GM23338 (cell line): ENCODE measurements around the gene RIPK4. TPM values are rescaled to one million over a fixed set of nuclear protein-coding genes. Genes with fewer than 3 reads are reported as not detected.

Source experiments
- ATAC-seq: fragments of 200-7000 bp; cut with Tn5 transposase; 3 replicates; pipeline ENCODE4 v1.9.1; 2020
- DNase-seq: peaks from one replicate; pipeline ENCODE4 v3.0.0-alpha.2; 2015; ENCODE audit warnings: low spot score
- H2AFZ ChIP-seq: fragments of 200-600 bp; sonication (generic); 2 replicates; pipeline ENCODE4 v1.8.0; 2016; ENCODE audit warnings: antibody characterized with exemption, mild to moderate bottlenecking, moderate library complexity
- H3F3A ChIP-seq: fragments of 200-600 bp; sonication (generic); replicated peaks from 2 replicates; pipeline ENCODE4 v1.8.0; 2017; ENCODE audit warnings: antibody characterized with exemption, mixed run types, low read depth
- H3K27ac ChIP-seq: fragments of 200-600 bp; sonication (generic); 2 replicates; pipeline ENCODE4 v1.6.1; 2016; ENCODE audit warnings: low read depth
- H3K27me3 ChIP-seq: fragments of 200-600 bp; sonication (generic); 2 replicates; pipeline ENCODE4 v1.8.0; 2016; ENCODE audit warnings: mild to moderate bottlenecking, mixed run types, moderate library complexity; ENCODE audit not compliant: insufficient read depth
- H3K36me3 ChIP-seq: fragments of 200-600 bp; sonication (generic); 2 replicates; pipeline ENCODE4 v1.8.0; 2016; ENCODE audit warnings: mild to moderate bottlenecking; ENCODE audit not compliant: insufficient read depth
- H3K4me1 ChIP-seq: fragments of 200-600 bp; sonication (generic); 2 replicates; pipeline ENCODE4 v1.8.0; 2016; ENCODE audit warnings: mild to moderate bottlenecking, moderate library complexity; ENCODE audit not compliant: insufficient read depth
- H3K4me2 ChIP-seq: fragments of 200-600 bp; sonication (generic); 2 replicates; pipeline ENCODE4 v1.7.1; 2017; ENCODE audit warnings: mixed run types
- H3K4me3 ChIP-seq: fragments of 200-600 bp; sonication (generic); 2 replicates; pipeline ENCODE4 v1.6.1; 2016; ENCODE audit warnings: mixed run types
- H3K79me2 ChIP-seq: fragments of 200-600 bp; sonication (generic); replicated peaks from 2 replicates; pipeline ENCODE4 v1.8.0; 2017; ENCODE audit warnings: mild to moderate bottlenecking; ENCODE audit not compliant: insufficient read depth
- H3K9me2 ChIP-seq: fragments of 200-600 bp; sonication (generic); 2 replicates; pipeline ENCODE4 v1.8.0; 2017; ENCODE audit not compliant: insufficient read depth
- H4K20me1 ChIP-seq: fragments of 200-600 bp; sonication (generic); replicated peaks from 2 replicates; pipeline ENCODE4 v1.8.0; 2017; ENCODE audit warnings: mild to moderate bottlenecking; ENCODE audit not compliant: insufficient read depth
- H3K27ac Mint-ChIP-seq: 2 replicates; pipeline ENCODE4 v1.8.0; 2020; ENCODE audit warnings: inconsistent platforms, mild to moderate bottlenecking, moderate library complexity, mixed read lengths
- H3K27me3 Mint-ChIP-seq: 3 replicates; pipeline ENCODE4 v1.8.0; 2022; ENCODE audit warnings: low read depth, mild to moderate bottlenecking, moderate library complexity, mixed read lengths, inconsistent platforms; ENCODE audit not compliant: insufficient read depth, poor library complexity
- H3K36me3 Mint-ChIP-seq: 3 replicates; pipeline ENCODE4 v1.8.0; 2021; ENCODE audit warnings: low read depth, mild to moderate bottlenecking, inconsistent platforms, moderate library complexity, mixed read lengths
- H3K4me1 Mint-ChIP-seq: 3 replicates; pipeline ENCODE4 v1.8.0; 2020; ENCODE audit warnings: mild to moderate bottlenecking, inconsistent platforms, mixed read lengths
- H3K4me3 Mint-ChIP-seq: 3 replicates; pipeline ENCODE4 v1.8.0; 2021; ENCODE audit warnings: moderate library complexity, mild to moderate bottlenecking, inconsistent platforms, mixed read lengths
- H3K9me3 Mint-ChIP-seq: 3 replicates; pipeline ENCODE4 v1.8.0; 2020; ENCODE audit warnings: moderate library complexity, mild to moderate bottlenecking, inconsistent platforms, mixed read lengths
- CREB1 ChIP-seq: fragments of 250-450 bp; sonication (Bioruptor Pico); IDR thresholded peaks from 2 replicates; pipeline ENCODE4 v1.5.0; 2020; ENCODE audit warnings: low read depth, mild to moderate bottlenecking, moderate library complexity
- CTCF ChIP-seq, 2 experiments: fragments of 200-600 bp in 1 of 2; sonication (generic) in 1 of 2; conservative IDR thresholded peaks; 2 replicates each; pipeline versions ENCODE4 v1.5.1 to v1.6.1; 2016 to 2017; ENCODE audit warnings: antibody characterized with exemption in 2 of 2, low read depth in 2 of 2, mild to moderate bottlenecking in 2 of 2, moderate library complexity in 1 of 2
- ETS1 ChIP-seq: IDR thresholded peaks from 2 replicates; pipeline ENCODE4 v1.6.1; 2016; ENCODE audit warnings: antibody characterized with exemption
- EZH2 ChIP-seq: fragments of 200-600 bp; sonication (generic); IDR thresholded peaks from one replicate; pipeline ENCODE4 v1.8.0; 2017; ENCODE audit warnings: antibody characterized with exemption, mild to moderate bottlenecking, low read depth; ENCODE audit not compliant: unreplicated experiment
- EZH2phosphoT487 ChIP-seq: fragments of 200-600 bp; sonication (generic); IDR thresholded peaks from one replicate; pipeline ENCODE4 v1.8.1; 2018; ENCODE audit warnings: antibody characterized with exemption; ENCODE audit not compliant: unreplicated experiment
- JUNB ChIP-seq: IDR thresholded peaks from one replicate; pipeline ENCODE4 v1.6.1; 2016; ENCODE audit warnings: antibody characterized with exemption; ENCODE audit not compliant: unreplicated experiment
- NANOG ChIP-seq: IDR thresholded peaks from 2 replicates; pipeline ENCODE4 v1.6.1; 2016; ENCODE audit warnings: antibody characterized with exemption, borderline replicate concordance
- POLR2AphosphoS5 ChIP-seq: IDR thresholded peaks from 2 replicates; pipeline ENCODE4 v1.6.1; 2016; ENCODE audit warnings: antibody characterized with exemption, low read depth
- REST ChIP-seq: IDR thresholded peaks from one replicate; pipeline ENCODE4 v1.6.1; 2018; ENCODE audit warnings: antibody characterized with exemption; ENCODE audit not compliant: unreplicated experiment
- STAT1 ChIP-seq: IDR thresholded peaks from one replicate; pipeline ENCODE4 v1.6.1; 2016; ENCODE audit warnings: antibody characterized with exemption; ENCODE audit not compliant: unreplicated experiment
- ZNF114 ChIP-seq: fragments of 250-450 bp; sonication (Bioruptor Pico); IDR thresholded peaks from 2 replicates; pipeline ENCODE4 v1.5.0; 2020; ENCODE audit warnings: mild to moderate bottlenecking, moderate library complexity
- ZNF331 ChIP-seq: fragments of 250-450 bp; sonication (Bioruptor Pico); IDR thresholded peaks from 2 replicates; pipeline ENCODE4 v1.5.0; 2020; ENCODE audit warnings: low read depth, mild to moderate bottlenecking, moderate library complexity
- ZNF462 ChIP-seq: fragments of 250-450 bp; sonication (Bioruptor Pico); IDR thresholded peaks from 2 replicates; pipeline ENCODE4 v1.5.0; 2020; ENCODE audit warnings: mild to moderate bottlenecking, moderate library complexity
- long read RNA-seq: library from polyadenylated mRNA; unstranded; transcript quantifications from one replicate; pipeline ENCODE4 v2.0.0, GENCODE V29; 2020; ENCODE audit not compliant: unreplicated experiment
- polyA plus RNA-seq: library from polyadenylated mRNA; unstranded; fragments of >200 nt; fragmentation: Nextera tagmentation; extraction: Ambion mirVana; gene quantifications from 2 replicates; pipeline ENCODE4 v1.2.1, GENCODE V29; 2016
- total RNA-seq: library from RNA; depleted of rRNA; stranded (reverse); fragments of >200 nt; shearing (Covaris generic); gene quantifications from 2 replicates; pipeline ENCODE4 v1.2.3, GENCODE V29; 2014; rRNA removed

The RIPK4 gene
- total RNA-seq, result 9.2 and 9.9 TPM in 2 replicates
- polyA plus RNA-seq, result 2.5 and 2.7 TPM in 2 replicates
- long read RNA-seq, partial matches to known transcripts, result 0 of 1 reads
- long read RNA-seq, other reads (novel, unspliced or antisense), result 1 of 1 reads

GRCh38 chr21:41766883-41767605, at the start of gene RIPK4:
RIPK4 (minus strand) TSS chr21:41767052; CDS start chr21:41767041, 11 bp downstream.
- peaks cover 75% of the 10 kb centered on the region for H3K4me1 Mint-ChIP-seq
- H3K36me3 ChIP-seq, result no peaks in the 10 kb centered on the region; the same call in 1 of the 2 replicates

More at GRCh38 chr21:41766883-41767605, at the start of gene RIPK4:
- peaks cover 17% of the 10 kb centered on the region for H3K79me2 ChIP-seq
- peak; percentile 36 for ATAC-seq
- peak within 1 kb of the TSS; percentile 23; the same call in 1 of the 2 replicates for H2AFZ ChIP-seq
- peak within 1 kb of the TSS; percentile 77 for H3K4me3 ChIP-seq
- H3K4me2 ChIP-seq, result peak within 1 kb of the TSS; percentile 93
- DNase-seq, result peak; percentile 91
- peak within 1 kb of the TSS; percentile 79 for H3K4me3 Mint-ChIP-seq
- peaks cover 19% of the 10 kb centered on the region for H4K20me1 ChIP-seq
- no peak within 1 kb of the TSS for H3K27ac ChIP-seq
- TF ChIP-seq ETS1 (no peak), REST (no peak), POLR2AphosphoS5 (peak; percentile 80), ZNF462 (CRISPR knock-in tag) (no peak), CTCF (conservative IDR thresholded peaks at IDR 0.05; ENCODE audit: low read depth in 2 of 2) (no peak; a peak in 1 of 4 replicates), JUNB (no peak), NANOG (no peak), ZNF114 (no peak), STAT1 (no peak), EZH2phosphoT487 (no peak), ZNF331 (no peak), EZH2 (no peak), CREB1 (peak; percentile 88)
- H3K36me3 Mint-ChIP-seq, result no peaks in the 10 kb centered on the region; the same call in 2 of the 3 replicates
- H3F3A ChIP-seq, result no peaks in the 10 kb centered on the region; the same call in 1 of the 2 replicates
- peaks cover 49% of the 10 kb centered on the region for H3K4me1 ChIP-seq
- peaks cover 93% of the 10 kb centered on the region for H3K27me3 Mint-ChIP-seq
- peaks cover 96% of the 10 kb centered on the region for H3K27me3 ChIP-seq
- 0 out of 3 replicates have a peak, but pooled peaks cover 2% of the 10 kb centered on the region for H3K9me3 Mint-ChIP-seq
- H3K9me2 ChIP-seq, result no peaks in the 10 kb centered on the region
- no peak within 1 kb of the TSS for H3K27ac Mint-ChIP-seq
